H1 (cell line): ENCODE data around the gene REG1A. TPM values are rescaled to one million over a fixed set of nuclear protein-coding genes. Genes with fewer than 3 reads are reported as not detected.

Source experiments
- CTCF ChIA-PET: fragments of 300-600 bp; sonication (Branson Sonifier 250); formaldehyde crosslinking; loops from one replicate; lab custom pipeline; 2021; ENCODE audit not compliant: partially characterized antibody; lab: Charles Lee
- POLR2A ChIA-PET: fragments of 300-600 bp; sonication (Branson Sonifier 250); formaldehyde crosslinking; loops from one replicate; lab custom pipeline; 2021; ENCODE audit warnings: inconsistent platforms; ENCODE audit not compliant: partially characterized antibody; lab: Charles Lee
- DNase-seq, 2 experiments: peaks; one replicate each; pipeline versions ENCODE4 v3.0.0 to v3.0.0-alpha.2; 2010 to 2022; ENCODE audit warnings: low spot score in 2 of 2, low read depth in 1 of 2, mixed read lengths in 1 of 2
- FAIRE-seq: peaks from 2 replicates; lab custom pipeline; 2011; peaks lifted over from hg19 to GRCh38; lab: Jason Lieb, UNC
- H2AFZ ChIP-seq: 2 replicates; pipeline ENCODE4 v1.8.1; 2012; ENCODE audit warnings: low read length, inconsistent platforms
- H2AK5ac ChIP-seq: 2 replicates; pipeline ENCODE4 v1.6.1; 2013; ENCODE audit warnings: low read depth, low read length
- H2BK120ac ChIP-seq: replicated peaks from 2 replicates; pipeline ENCODE3; 2013; ENCODE audit warnings: low read depth, low read length, inconsistent platforms
- H2BK12ac ChIP-seq: 2 replicates; pipeline ENCODE4 v1.6.1; 2013; ENCODE audit warnings: low read depth, low read length
- H2BK15ac ChIP-seq: 2 replicates; pipeline ENCODE4 v1.6.1; 2013; ENCODE audit warnings: low read length
- H2BK20ac ChIP-seq: 2 replicates; pipeline ENCODE4 v1.6.1; 2013; ENCODE audit warnings: low read length
- H2BK5ac ChIP-seq: 2 replicates; pipeline ENCODE4 v1.6.1; 2013; ENCODE audit warnings: low read depth, low read length
- H3K14ac ChIP-seq: 2 replicates; pipeline ENCODE4 v1.6.1; 2013; ENCODE audit warnings: inconsistent platforms; ENCODE audit not compliant: insufficient read length
- H3K18ac ChIP-seq: 2 replicates; pipeline ENCODE4 v1.6.1; 2013; ENCODE audit warnings: low read length; ENCODE audit errors: extremely low read depth
- H3K23ac ChIP-seq: 2 replicates; pipeline ENCODE4 v1.6.1; 2013; ENCODE audit warnings: inconsistent platforms; ENCODE audit not compliant: insufficient read length
- H3K23me2 ChIP-seq: 2 replicates; pipeline ENCODE4 v1.6.1; 2013; ENCODE audit warnings: low read depth, low read length
- H3K27ac ChIP-seq: 2 replicates; pipeline ENCODE4 v1.6.1; 2011; ENCODE audit warnings: low read depth, low read length, inconsistent platforms
- H3K27me3 ChIP-seq, 4 experiments: replicated peaks in 1 of 4; 1 replicate in 1 of 4; 2 replicates in 3 of 4; pipeline versions ENCODE4 v1.6.1 to v1.8.1; 2011 to 2013; ENCODE audit warnings: low read length in 3 of 4, mild to moderate bottlenecking in 3 of 4, inconsistent platforms in 2 of 4, mixed read lengths in 2 of 4, moderate library complexity in 1 of 4; ENCODE audit not compliant: control insufficient read depth in 3 of 4, insufficient read depth in 3 of 4; ENCODE audit errors: extremely low read depth in 1 of 4
- H3K36me3 ChIP-seq, 4 experiments: 2 replicates each; pipeline versions ENCODE4 v1.6.1 to v1.8.1; 2011 to 2013; ENCODE audit warnings: mild to moderate bottlenecking in 4 of 4, low read length in 3 of 4, moderate library complexity in 2 of 4, control low read depth in 1 of 4, inconsistent platforms in 1 of 4; ENCODE audit not compliant: insufficient read depth in 4 of 4, control insufficient read depth in 2 of 4
- H3K4ac ChIP-seq: replicated peaks from 2 replicates; pipeline ENCODE3; 2013; ENCODE audit warnings: low read length, low read depth, mixed read lengths, inconsistent platforms; ENCODE audit not compliant: insufficient read length
- H3K4me1 ChIP-seq, 4 experiments: replicated peaks in 1 of 4; 1 replicate in 1 of 4; 2 replicates in 3 of 4; pipeline versions ENCODE4 v1.6.1 to v1.8.1; 2011 to 2013; ENCODE audit warnings: low read length in 3 of 4, inconsistent platforms in 2 of 4, mixed read lengths in 1 of 4; ENCODE audit not compliant: insufficient read depth in 4 of 4, control insufficient read depth in 3 of 4
- H3K4me2 ChIP-seq, 2 experiments: 2 replicates each; pipeline versions ENCODE4 v1.6.1 to v1.8.1; 2011 to 2013; ENCODE audit warnings: low read depth in 2 of 2, low read length in 2 of 2, control low read depth in 1 of 2, inconsistent platforms in 1 of 2, mild to moderate bottlenecking in 1 of 2; ENCODE audit not compliant: insufficient read depth in 1 of 2
- H3K4me3 ChIP-seq, 4 experiments: fragments of 200-600, 300-600 bp in 1 of 4; sonication (generic), shearing (Covaris generic), sonication (Bioruptor Twin) in 1 of 4; 2 replicates each; pipeline versions ENCODE4 v1.5.1 to v1.8.1; 2011 to 2016; ENCODE audit warnings: low read length in 4 of 4, low read depth in 3 of 4, control low read depth in 2 of 4, inconsistent platforms in 2 of 4, mild to moderate bottlenecking in 2 of 4, mixed read lengths in 1 of 4, moderate library complexity in 1 of 4; ENCODE audit not compliant: insufficient read depth in 2 of 4; ENCODE audit errors: extremely low read depth in 1 of 4
- H3K56ac ChIP-seq: replicated peaks from 2 replicates; pipeline ENCODE3; 2013; ENCODE audit warnings: low read depth, mild to moderate bottlenecking, mixed read lengths, low read length, inconsistent platforms; ENCODE audit not compliant: insufficient read length
- H3K79me1 ChIP-seq: 2 replicates; pipeline ENCODE4 v1.6.1; 2013; ENCODE audit warnings: low read depth, low read length, control low read depth
- H3K79me2 ChIP-seq, 2 experiments: 2 replicates each; pipeline versions ENCODE4 v1.6.1 to v1.8.1; 2012 to 2013; ENCODE audit warnings: low read length in 2 of 2, mild to moderate bottlenecking in 2 of 2, inconsistent platforms in 1 of 2; ENCODE audit not compliant: insufficient read depth in 2 of 2, control insufficient read depth in 1 of 2
- H3K9ac ChIP-seq, 4 experiments: replicated peaks in 1 of 4; 1 replicate in 1 of 4; 2 replicates in 3 of 4; pipeline versions ENCODE4 v1.6.1 to v1.8.1; 2011 to 2013; ENCODE audit warnings: low read depth in 3 of 4, low read length in 3 of 4, control low read depth in 2 of 4, mild to moderate bottlenecking in 2 of 4, moderate library complexity in 2 of 4, inconsistent platforms in 1 of 4; ENCODE audit errors: extremely low read depth in 1 of 4
- H3K9me3 ChIP-seq, 2 experiments: 2 replicates each; pipeline versions ENCODE4 v1.6.1 to v1.8.1; 2012 to 2013; ENCODE audit warnings: mild to moderate bottlenecking in 2 of 2, moderate library complexity in 2 of 2, control low read depth in 1 of 2, inconsistent platforms in 1 of 2, low read depth in 1 of 2, low read length in 1 of 2, mixed read lengths in 1 of 2; ENCODE audit not compliant: insufficient read depth in 2 of 2
- H4K20me1 ChIP-seq, 2 experiments: replicated peaks in 1 of 2; 2 replicates each; pipeline versions ENCODE3 to v1.8.1; 2011 to 2013; ENCODE audit warnings: inconsistent platforms in 2 of 2, low read length in 2 of 2, mild to moderate bottlenecking in 1 of 2; ENCODE audit not compliant: insufficient read depth in 2 of 2, control insufficient read depth in 1 of 2
- H4K5ac ChIP-seq: 2 replicates; pipeline ENCODE4 v1.6.1; 2013; ENCODE audit warnings: low read length, low read depth, mixed read lengths, inconsistent platforms; ENCODE audit not compliant: insufficient read length
- H4K8ac ChIP-seq: 2 replicates; pipeline ENCODE4 v1.8.0; 2013; ENCODE audit warnings: mild to moderate bottlenecking, moderate library complexity, low read length, inconsistent platforms; ENCODE audit not compliant: insufficient read depth; ENCODE audit errors: extremely low read depth
- H4K91ac ChIP-seq: replicated peaks from 2 replicates; pipeline ENCODE3; 2013; ENCODE audit warnings: low read length, mixed read lengths, inconsistent platforms; ENCODE audit not compliant: insufficient read length
- CHD1 ChIP-seq: IDR thresholded peaks from 2 replicates; pipeline ENCODE4 v1.6.1; 2012; ENCODE audit warnings: low read depth, low read length, improper control_type of control experiment
- CTCF ChIP-seq, 3 experiments: IDR thresholded peaks; 1 replicate in 2 of 3; 2 replicates in 1 of 3; pipeline versions ENCODE4 v1.5.1 to v1.6.1; 2011; ENCODE audit warnings: low read length in 3 of 3, mild to moderate bottlenecking in 3 of 3, inconsistent platforms in 2 of 3, low read depth in 1 of 3, moderate library complexity in 1 of 3; ENCODE audit not compliant: insufficient read depth in 1 of 3; ENCODE audit errors: control extremely low read depth in 1 of 3
- RAD21 ChIP-seq, 2 experiments: IDR thresholded peaks in 1 of 2; conservative IDR thresholded peaks in 1 of 2; 2 replicates each; pipeline ENCODE4 v1.6.1; 2011; ENCODE audit warnings: low read depth in 2 of 2, low read length in 2 of 2, improper control_type of control experiment in 1 of 2, inconsistent platforms in 1 of 2, mild to moderate bottlenecking in 1 of 2, moderate library complexity in 1 of 2
- YY1 ChIP-seq: IDR thresholded peaks from 2 replicates; pipeline ENCODE4 v1.6.1; 2011; ENCODE audit warnings: low read depth, mild to moderate bottlenecking, low read length
- WGBS, 2 experiments: shearing (Covaris generic) in 1 of 2; methylation state at CpG; one replicate each; pipeline versions ENCODE4 v1.1.6 to v1.1.7; 2013 to 2015; ENCODE audit warnings: low lambda C conversion rate in 2 of 2, mixed read lengths in 2 of 2, inconsistent platforms in 1 of 2, low coverage in 1 of 2, missing lambda C conversion rate in 1 of 2; ENCODE audit not compliant: insufficient replicate concordance in 2 of 2, insufficient coverage in 1 of 2, insufficient read length in 1 of 2; ENCODE audit errors: extremely low coverage in 1 of 2, missing lambda C conversion rate in 1 of 2; 5-methylcytosine and 5-hydroxymethylcytosine counted together
- polyA plus RNA-seq, 7 experiments: library from polyadenylated mRNA; depleted of rRNA in 3 of 7; stranded (reverse) in 5 of 7; unstranded in 2 of 7; fragments of >200 nt in 5 of 7; fragments of 200-250 nt in 2 of 7; gene quantifications; 1 replicate in 5 of 7; 2 replicates in 1 of 7; 4 replicates in 1 of 7; pipeline versions ENCODE4 v1.2.1 to v1.2.3, GENCODE V29; 2011 to 2013; ENCODE audit warnings: missing spikeins in 2 of 7, mixed read lengths in 2 of 7
- total RNA-seq: library from RNA; stranded (reverse); fragmentation: NEBNext Ultra II Directional; extraction: Animal tissue kit (Norgen Biotek cat#: 25700); gene quantifications from 2 replicates; pipeline ENCODE4 v1.2.1, GENCODE V29; 2021

The REG1A gene
- total and polyA plus RNA-seq, 2 of the 8 experiments (the other 6 are each of a cell fraction or from before 2014, with no cell fraction given) = not detected

- no peaks in the 10 kb centered on the region for H4K20me1 ChIP-seq
- H2AFZ ChIP-seq = 0 out of 2 replicates have a peak overlapping the region, but pooled peaks have one; percentile 40
- no peak overlapping the region for H4K91ac ChIP-seq
- ChIA-PET POLR2A (no interaction called here), CTCF (interaction anchor here (0.6 to 1.7 kb wide), 2 partner anchors 16 to 122 kb away, joined by 3 read pairs; no protein-coding TSS in a partner anchor)
- no peak overlapping the region for H3K14ac ChIP-seq
- no peaks in the 10 kb centered on the region for H3K79me1 ChIP-seq
- no peak overlapping the region for H4K5ac ChIP-seq
- no peak overlapping the region for H2AK5ac ChIP-seq
- no peak overlapping the region for H2BK20ac ChIP-seq
- no peak overlapping the region for H3K4ac ChIP-seq
- H3K9ac ChIP-seq = no peak overlapping the region
- H3K27me3 ChIP-seq = no peaks in the 10 kb centered on the region
- H3K23ac ChIP-seq = no peak overlapping the region
- H3K4me2 ChIP-seq = no peak overlapping the region
- no peak overlapping the region for H3K4me3 ChIP-seq
- TF ChIP-seq CHD1 (no peak), CTCF (IDR thresholded peaks at IDR 0.05; ENCODE audit: control extremely low read depth in 1 of 3, insufficient read depth in 1 of 3, low read depth in 1 of 3, low read length in 3 of 3) (peak in 2 of 3 experiments; percentile 11 to 15; a peak in 2 of 4 replicates), YY1 (no peak), RAD21 (IDR thresholded peaks at IDR 0.05 in 1 of 2, conservative IDR thresholded peaks at IDR 0.05 in 1 of 2; ENCODE audit: low read depth in 2 of 2, low read length in 2 of 2) (peak; percentile 16 to 41; a peak in 3 of 4 replicates)
- H2BK15ac ChIP-seq = no peak overlapping the region
- no peaks in the 10 kb centered on the region for H3K4me1 ChIP-seq
- no peak overlapping the region for H4K8ac ChIP-seq
- WGBS, 2 experiments = 96% methylated on average over 6 of the region's 6 CpGs; no CpG with 5 or more reads in 1 of the 2 experiments
- no peak overlapping the region for H2BK12ac ChIP-seq
- H3K9me3 ChIP-seq = peaks cover 9 to 11% of the 10 kb centered on the region in 2 experiments; a peak in 3 of 4 replicates
- no peak overlapping the region for H2BK5ac ChIP-seq
- FAIRE-seq (no peak), DNase-seq (no peak)
- H2BK120ac ChIP-seq = no peak overlapping the region
- H3K56ac ChIP-seq = no peak overlapping the region
- H3K23me2 ChIP-seq = peaks cover 2% of the 10 kb centered on the region; the same call in 1 of the 2 replicates
- no peak overlapping the region for H3K27ac ChIP-seq
- H3K79me2 ChIP-seq = no peaks in the 10 kb centered on the region
- no peak overlapping the region for H3K18ac ChIP-seq
- H3K36me3 ChIP-seq = no peaks in the 10 kb centered on the region
These were observed 22.4 kb upstream of the REG1A start for GRCh38 chr2:79097843-79098242.
